H1 (cell line): ENCODE results near the gene RABGGTA. TPM values are rescaled to one million over a fixed set of nuclear protein-coding genes. Genes with fewer than 3 reads are reported as not detected.

Experiments used
- CTCF ChIA-PET: fragments of 300-600 bp; sonication (Branson Sonifier 250); formaldehyde crosslinking; loops from one replicate; lab custom pipeline; 2021; ENCODE audit not compliant: partially characterized antibody; lab: Charles Lee
- POLR2A ChIA-PET: fragments of 300-600 bp; sonication (Branson Sonifier 250); formaldehyde crosslinking; loops from one replicate; lab custom pipeline; 2021; ENCODE audit warnings: inconsistent platforms; ENCODE audit not compliant: partially characterized antibody; lab: Charles Lee
- DNase-seq, 2 experiments: peaks; one replicate each; pipeline versions ENCODE4 v3.0.0 to v3.0.0-alpha.2; 2010 to 2022; ENCODE audit warnings: low spot score in 2 of 2, low read depth in 1 of 2, mixed read lengths in 1 of 2
- FAIRE-seq: peaks from 2 replicates; lab custom pipeline; 2011; peaks lifted over from hg19 to GRCh38; lab: Jason Lieb, UNC
- H2AFZ ChIP-seq: 2 replicates; pipeline ENCODE4 v1.8.1; 2012; ENCODE audit warnings: low read length, inconsistent platforms
- H2AK5ac ChIP-seq: 2 replicates; pipeline ENCODE4 v1.6.1; 2013; ENCODE audit warnings: low read depth, low read length
- H2BK120ac ChIP-seq: replicated peaks from 2 replicates; pipeline ENCODE3; 2013; ENCODE audit warnings: low read depth, low read length, inconsistent platforms
- H2BK12ac ChIP-seq: 2 replicates; pipeline ENCODE4 v1.6.1; 2013; ENCODE audit warnings: low read depth, low read length
- H2BK15ac ChIP-seq: 2 replicates; pipeline ENCODE4 v1.6.1; 2013; ENCODE audit warnings: low read length
- H2BK20ac ChIP-seq: 2 replicates; pipeline ENCODE4 v1.6.1; 2013; ENCODE audit warnings: low read length
- H2BK5ac ChIP-seq: 2 replicates; pipeline ENCODE4 v1.6.1; 2013; ENCODE audit warnings: low read depth, low read length
- H3K14ac ChIP-seq: 2 replicates; pipeline ENCODE4 v1.6.1; 2013; ENCODE audit warnings: inconsistent platforms; ENCODE audit not compliant: insufficient read length
- H3K18ac ChIP-seq: 2 replicates; pipeline ENCODE4 v1.6.1; 2013; ENCODE audit warnings: low read length; ENCODE audit errors: extremely low read depth
- H3K23ac ChIP-seq: 2 replicates; pipeline ENCODE4 v1.6.1; 2013; ENCODE audit warnings: inconsistent platforms; ENCODE audit not compliant: insufficient read length
- H3K23me2 ChIP-seq: 2 replicates; pipeline ENCODE4 v1.6.1; 2013; ENCODE audit warnings: low read depth, low read length
- H3K27ac ChIP-seq: 2 replicates; pipeline ENCODE4 v1.6.1; 2011; ENCODE audit warnings: low read depth, low read length, inconsistent platforms
- H3K27me3 ChIP-seq, 4 experiments: replicated peaks in 1 of 4; 1 replicate in 1 of 4; 2 replicates in 3 of 4; pipeline versions ENCODE4 v1.6.1 to v1.8.1; 2011 to 2013; ENCODE audit warnings: low read length in 3 of 4, mild to moderate bottlenecking in 3 of 4, inconsistent platforms in 2 of 4, mixed read lengths in 2 of 4, moderate library complexity in 1 of 4; ENCODE audit not compliant: control insufficient read depth in 3 of 4, insufficient read depth in 3 of 4; ENCODE audit errors: extremely low read depth in 1 of 4
- H3K36me3 ChIP-seq, 4 experiments: 2 replicates each; pipeline versions ENCODE4 v1.6.1 to v1.8.1; 2011 to 2013; ENCODE audit warnings: mild to moderate bottlenecking in 4 of 4, low read length in 3 of 4, moderate library complexity in 2 of 4, control low read depth in 1 of 4, inconsistent platforms in 1 of 4; ENCODE audit not compliant: insufficient read depth in 4 of 4, control insufficient read depth in 2 of 4
- H3K4ac ChIP-seq: replicated peaks from 2 replicates; pipeline ENCODE3; 2013; ENCODE audit warnings: low read length, low read depth, mixed read lengths, inconsistent platforms; ENCODE audit not compliant: insufficient read length
- H3K4me1 ChIP-seq, 4 experiments: replicated peaks in 1 of 4; 1 replicate in 1 of 4; 2 replicates in 3 of 4; pipeline versions ENCODE4 v1.6.1 to v1.8.1; 2011 to 2013; ENCODE audit warnings: low read length in 3 of 4, inconsistent platforms in 2 of 4, mixed read lengths in 1 of 4; ENCODE audit not compliant: insufficient read depth in 4 of 4, control insufficient read depth in 3 of 4
- H3K4me2 ChIP-seq, 2 experiments: 2 replicates each; pipeline versions ENCODE4 v1.6.1 to v1.8.1; 2011 to 2013; ENCODE audit warnings: low read depth in 2 of 2, low read length in 2 of 2, control low read depth in 1 of 2, inconsistent platforms in 1 of 2, mild to moderate bottlenecking in 1 of 2; ENCODE audit not compliant: insufficient read depth in 1 of 2
- H3K4me3 ChIP-seq, 4 experiments: fragments of 200-600, 300-600 bp in 1 of 4; sonication (generic), shearing (Covaris generic), sonication (Bioruptor Twin) in 1 of 4; 2 replicates each; pipeline versions ENCODE4 v1.5.1 to v1.8.1; 2011 to 2016; ENCODE audit warnings: low read length in 4 of 4, low read depth in 3 of 4, control low read depth in 2 of 4, inconsistent platforms in 2 of 4, mild to moderate bottlenecking in 2 of 4, mixed read lengths in 1 of 4, moderate library complexity in 1 of 4; ENCODE audit not compliant: insufficient read depth in 2 of 4; ENCODE audit errors: extremely low read depth in 1 of 4
- H3K56ac ChIP-seq: replicated peaks from 2 replicates; pipeline ENCODE3; 2013; ENCODE audit warnings: low read depth, mild to moderate bottlenecking, mixed read lengths, low read length, inconsistent platforms; ENCODE audit not compliant: insufficient read length
- H3K79me1 ChIP-seq: 2 replicates; pipeline ENCODE4 v1.6.1; 2013; ENCODE audit warnings: low read depth, low read length, control low read depth
- H3K79me2 ChIP-seq, 2 experiments: 2 replicates each; pipeline versions ENCODE4 v1.6.1 to v1.8.1; 2012 to 2013; ENCODE audit warnings: low read length in 2 of 2, mild to moderate bottlenecking in 2 of 2, inconsistent platforms in 1 of 2; ENCODE audit not compliant: insufficient read depth in 2 of 2, control insufficient read depth in 1 of 2
- H3K9ac ChIP-seq, 4 experiments: replicated peaks in 1 of 4; 1 replicate in 1 of 4; 2 replicates in 3 of 4; pipeline versions ENCODE4 v1.6.1 to v1.8.1; 2011 to 2013; ENCODE audit warnings: low read depth in 3 of 4, low read length in 3 of 4, control low read depth in 2 of 4, mild to moderate bottlenecking in 2 of 4, moderate library complexity in 2 of 4, inconsistent platforms in 1 of 4; ENCODE audit errors: extremely low read depth in 1 of 4
- H3K9me3 ChIP-seq, 2 experiments: 2 replicates each; pipeline versions ENCODE4 v1.6.1 to v1.8.1; 2012 to 2013; ENCODE audit warnings: mild to moderate bottlenecking in 2 of 2, moderate library complexity in 2 of 2, control low read depth in 1 of 2, inconsistent platforms in 1 of 2, low read depth in 1 of 2, low read length in 1 of 2, mixed read lengths in 1 of 2; ENCODE audit not compliant: insufficient read depth in 2 of 2
- H4K20me1 ChIP-seq, 2 experiments: replicated peaks in 1 of 2; 2 replicates each; pipeline versions ENCODE3 to v1.8.1; 2011 to 2013; ENCODE audit warnings: inconsistent platforms in 2 of 2, low read length in 2 of 2, mild to moderate bottlenecking in 1 of 2; ENCODE audit not compliant: insufficient read depth in 2 of 2, control insufficient read depth in 1 of 2
- H4K5ac ChIP-seq: 2 replicates; pipeline ENCODE4 v1.6.1; 2013; ENCODE audit warnings: low read length, low read depth, mixed read lengths, inconsistent platforms; ENCODE audit not compliant: insufficient read length
- H4K8ac ChIP-seq: 2 replicates; pipeline ENCODE4 v1.8.0; 2013; ENCODE audit warnings: mild to moderate bottlenecking, moderate library complexity, low read length, inconsistent platforms; ENCODE audit not compliant: insufficient read depth; ENCODE audit errors: extremely low read depth
- H4K91ac ChIP-seq: replicated peaks from 2 replicates; pipeline ENCODE3; 2013; ENCODE audit warnings: low read length, mixed read lengths, inconsistent platforms; ENCODE audit not compliant: insufficient read length
- EZH2 ChIP-seq: fragments of 200-600 bp; sonication (generic); IDR thresholded peaks from 2 replicates; pipeline ENCODE4 v1.7.1; 2012; ENCODE audit warnings: low read depth, mild to moderate bottlenecking, moderate library complexity, low read length, inconsistent platforms; ENCODE audit not compliant: severe bottlenecking
- FOSL1 ChIP-seq: IDR thresholded peaks from 2 replicates; pipeline ENCODE4 v1.6.1; 2011; ENCODE audit warnings: mild to moderate bottlenecking, low read depth, low read length, moderate library complexity; ENCODE audit not compliant: insufficient read depth
- GTF2F1 ChIP-seq: IDR thresholded peaks from 2 replicates; pipeline ENCODE4 v1.6.1; 2012; ENCODE audit warnings: low read depth, low read length, improper control_type of control experiment, borderline replicate concordance
- HDAC6 ChIP-seq: IDR thresholded peaks from one replicate; pipeline ENCODE4 v1.7.1; 2012; ENCODE audit warnings: low read depth, mild to moderate bottlenecking, inconsistent platforms, low read length, moderate library complexity
- KDM5A ChIP-seq: fragments of 200-600 bp; IDR thresholded peaks from 2 replicates; pipeline ENCODE4 v1.7.1; 2012; ENCODE audit warnings: mild to moderate bottlenecking, low read length, inconsistent platforms, mixed read lengths
- RFX5 ChIP-seq: IDR thresholded peaks from 2 replicates; pipeline ENCODE4 v1.6.1; 2011; ENCODE audit warnings: low read depth, low read length, improper control_type of control experiment, borderline replicate concordance
- WGBS, 2 experiments: shearing (Covaris generic) in 1 of 2; methylation state at CpG; one replicate each; pipeline versions ENCODE4 v1.1.6 to v1.1.7; 2013 to 2015; ENCODE audit warnings: low lambda C conversion rate in 2 of 2, mixed read lengths in 2 of 2, inconsistent platforms in 1 of 2, low coverage in 1 of 2, missing lambda C conversion rate in 1 of 2; ENCODE audit not compliant: insufficient replicate concordance in 2 of 2, insufficient coverage in 1 of 2, insufficient read length in 1 of 2; ENCODE audit errors: extremely low coverage in 1 of 2, missing lambda C conversion rate in 1 of 2; 5-methylcytosine and 5-hydroxymethylcytosine counted together
- polyA plus RNA-seq, 7 experiments: library from polyadenylated mRNA; depleted of rRNA in 3 of 7; stranded (reverse) in 5 of 7; unstranded in 2 of 7; fragments of >200 nt in 5 of 7; fragments of 200-250 nt in 2 of 7; gene quantifications; 1 replicate in 5 of 7; 2 replicates in 1 of 7; 4 replicates in 1 of 7; pipeline versions ENCODE4 v1.2.1 to v1.2.3, GENCODE V29; 2011 to 2013; ENCODE audit warnings: missing spikeins in 2 of 7, mixed read lengths in 2 of 7
- total RNA-seq: library from RNA; stranded (reverse); fragmentation: NEBNext Ultra II Directional; extraction: Animal tissue kit (Norgen Biotek cat#: 25700); gene quantifications from 2 replicates; pipeline ENCODE4 v1.2.1, GENCODE V29; 2021

Gene RABGGTA
- total and polyA plus RNA-seq, 2 of the 8 experiments (the other 6 are each of a cell fraction or from before 2014, with no cell fraction given), result 16.0 to 49.8 TPM

GRCh38 chr14:24309538-24310264 lies 38.3 kb upstream of the RABGGTA start, which contains the start of gene LTB4R2:
Gene LTB4R2, plus strand, starts transcription at chr14:24310140. Its CDS starts 525 bp downstream, at chr14:24310665.
- FAIRE-seq (no peak), DNase-seq (no peak)
- Histone ChIP-seq H3K27me3 (no peaks in the 10 kb centered on the region), H3K36me3 (peaks cover 9 to 21% (median 14%) of the 10 kb centered on the region in 4 experiments; a peak in 5 of 8 replicates), H3K79me2 (no peaks in the 10 kb centered on the region), H2BK20ac (no peak within 1 kb of the TSS), H3K27ac (no peak within 1 kb of the TSS), H3K23me2 (peaks cover 1% of the 10 kb centered on the region; the same call in 1 of the 2 replicates), H3K4me3 (no peak within 1 kb of the TSS), H4K8ac (no peak within 1 kb of the TSS), H3K23ac (no peak within 1 kb of the TSS), H4K91ac (no peak within 1 kb of the TSS), H3K4me2 (no peak within 1 kb of the TSS), H2BK15ac (no peak within 1 kb of the TSS), H4K5ac (no peak within 1 kb of the TSS), H2AFZ (no peak within 1 kb of the TSS), H3K9me3 (no peaks in the 10 kb centered on the region), H3K9ac (no peak within 1 kb of the TSS), H3K79me1 (no peaks in the 10 kb centered on the region), H3K56ac (no peak within 1 kb of the TSS), H3K18ac (no peak within 1 kb of the TSS), H3K14ac (no peak within 1 kb of the TSS), H2BK12ac (no peak within 1 kb of the TSS), H2AK5ac (no peak within 1 kb of the TSS), H4K20me1 (peaks cover 2 to 8% of the 10 kb centered on the region in 2 experiments), H3K4ac (no peak within 1 kb of the TSS), H2BK5ac (no peak within 1 kb of the TSS), H2BK120ac (no peak within 1 kb of the TSS), H3K4me1 (no peaks in the 10 kb centered on the region)
- CTCF ChIA-PET, result interaction anchor here (1.1 to 15.8 kb wide), 17 partner anchors 7 to 126 kb away, joined by 4 to 173 read pairs (median 24); partner anchors contain the start of genes ADCY4, CBLN3, DHRS1 and KHNYN
- POLR2A ChIA-PET, result interaction anchor here (1.0 to 5.1 kb wide), 5 partner anchors 9 to 131 kb away, joined by 3 to 35 read pairs (median 6); partner anchors contain the start of genes DHRS1 and NOP9
- 87% methylated on average over 5 of the region's 5 CpGs; no CpG with 5 or more reads in 1 of the 2 experiments for WGBS, 2 experiments
- TF ChIP-seq FOSL1 (no peak), HDAC6 (no peak), RFX5 (no peak), KDM5A (no peak), EZH2 (no peak), GTF2F1 (no peak)
